ENCODE data around the gene NHS.
A peak's percentile ranks its signal among the peaks of the same experiment; 100 is the strongest.

The NHS gene

GRCh38 chrX:17471121-17471520, 96.1 kb downstream of the NHS start:
- DNase-seq (ENCODE audit: low read depth), result no peak
- TF ChIP-seq CTCF (IDR thresholded peaks at IDR 0.05; ENCODE audit: low read length, missing control alignments), result no peak
- no peak overlapping the region for H3K4me3 ChIP-seq (replicated peaks; ENCODE audit: low read depth, low read length)

GRCh38 chrX:17471861-17472260, 96.9 kb downstream of the NHS start:
- no peak for TF ChIP-seq CTCF (IDR thresholded peaks at IDR 0.05; ENCODE audit: low read length, missing control alignments)
- DNase-seq (ENCODE audit: low read depth), result no peak
- no peak overlapping the region for H3K4me3 ChIP-seq (replicated peaks; ENCODE audit: low read depth, low read length)

- no peak overlapping the region for H3K4me3 ChIP-seq (replicated peaks; ENCODE audit: low read depth, low read length)
- no peak for DNase-seq (ENCODE audit: low read depth)
- no peak for TF ChIP-seq CTCF (IDR thresholded peaks at IDR 0.05; ENCODE audit: low read length, missing control alignments)
These were observed 97.4 kb downstream of the NHS start for GRCh38 chrX:17472424-17472823.

- H3K4me3 ChIP-seq (replicated peaks; ENCODE audit: low read depth, low read length), result no peak overlapping the region
- no peak for TF ChIP-seq CTCF (IDR thresholded peaks at IDR 0.05; ENCODE audit: low read length, missing control alignments)
- no peak for DNase-seq (ENCODE audit: low read depth)
These were observed 98.0 kb downstream of the NHS start for GRCh38 chrX:17473021-17473420.

GRCh38 chrX:17474892-17475291, 99.9 kb downstream of the NHS start:
- peak; percentile 31 for DNase-seq (ENCODE audit: low read depth)
- TF ChIP-seq CTCF (IDR thresholded peaks at IDR 0.05; ENCODE audit: low read length, missing control alignments), result no peak
- no peak overlapping the region for H3K4me3 ChIP-seq (replicated peaks; ENCODE audit: low read depth, low read length)

GRCh38 chrX:17475449-17476217, 100.6 kb downstream of the NHS start:
- no peak for TF ChIP-seq CTCF (IDR thresholded peaks at IDR 0.05; ENCODE audit: low read length, missing control alignments)
- H3K4me3 ChIP-seq (replicated peaks; ENCODE audit: low read depth, low read length), result no peak overlapping the region
- peak; percentile 24 for DNase-seq (ENCODE audit: low read depth)

GRCh38 chrX:17476411-17476810, 101.4 kb downstream of the NHS start:
- H3K4me3 ChIP-seq (replicated peaks; ENCODE audit: low read depth, low read length), result no peak overlapping the region
- no peak for TF ChIP-seq CTCF (IDR thresholded peaks at IDR 0.05; ENCODE audit: low read length, missing control alignments)
- DNase-seq (ENCODE audit: low read depth), result no peak
